RWPE2 (cell line): ENCODE data around the gene GATAD2A.
"Not testable (repeated sequence)": the region's sequence is repeated elsewhere in the genome, so short reads cannot be mapped to it uniquely, and the experiment has no call there.

Experiments used
- ATAC-seq: fragments of 200-7000 bp; cut with Tn5 transposase; 3 replicates; pipeline ENCODE4 v1.9.1; 2021; ENCODE audit warnings: low read depth
- DNase-seq: peaks from one replicate; pipeline ENCODE4 v3.0.0-alpha.2; 2020; ENCODE audit warnings: low spot score
- H3K27ac ChIP-seq: fragments of 450-650 bp; 2 replicates; pipeline ENCODE4 v1.5.1; 2017; ENCODE audit warnings: mild to moderate bottlenecking; ENCODE audit not compliant: poor library complexity, severe bottlenecking
- H3K27me3 ChIP-seq: fragments of 250-450 bp; sonication (Bioruptor Pico); 2 replicates; pipeline ENCODE4 v1.5.1; 2021; ENCODE audit warnings: mild to moderate bottlenecking, moderate library complexity; ENCODE audit not compliant: insufficient read depth, poor library complexity, severe bottlenecking
- H3K36me3 ChIP-seq: fragments of 250-450 bp; sonication (Bioruptor Pico); 2 replicates; pipeline ENCODE4 v1.5.1; 2020; ENCODE audit warnings: low read depth, mild to moderate bottlenecking, moderate library complexity
- H3K4me1 ChIP-seq: fragments of 250-450 bp; sonication (Bioruptor Pico); 2 replicates; pipeline ENCODE4 v1.5.1; 2021; ENCODE audit warnings: mild to moderate bottlenecking, moderate library complexity; ENCODE audit not compliant: insufficient read depth, poor library complexity, severe bottlenecking
- H3K4me3 ChIP-seq: fragments of 250-450 bp; sonication (Bioruptor Pico); 2 replicates; pipeline ENCODE4 v1.5.1; 2021; ENCODE audit warnings: mild to moderate bottlenecking, moderate library complexity; ENCODE audit not compliant: severe bottlenecking
- H3K9me3 ChIP-seq: fragments of 250-450 bp; sonication (Bioruptor Pico); 2 replicates; pipeline ENCODE4 v1.5.1; 2021; ENCODE audit warnings: mild to moderate bottlenecking, moderate library complexity; ENCODE audit not compliant: severe bottlenecking
- CTCF ChIP-seq: fragments of 450-650 bp; IDR thresholded peaks from one replicate; pipeline ENCODE4 v1.5.1; 2017; ENCODE audit warnings: mild to moderate bottlenecking, moderate library complexity; ENCODE audit not compliant: poor library complexity, severe bottlenecking

GATAD2A gene

DNA sequence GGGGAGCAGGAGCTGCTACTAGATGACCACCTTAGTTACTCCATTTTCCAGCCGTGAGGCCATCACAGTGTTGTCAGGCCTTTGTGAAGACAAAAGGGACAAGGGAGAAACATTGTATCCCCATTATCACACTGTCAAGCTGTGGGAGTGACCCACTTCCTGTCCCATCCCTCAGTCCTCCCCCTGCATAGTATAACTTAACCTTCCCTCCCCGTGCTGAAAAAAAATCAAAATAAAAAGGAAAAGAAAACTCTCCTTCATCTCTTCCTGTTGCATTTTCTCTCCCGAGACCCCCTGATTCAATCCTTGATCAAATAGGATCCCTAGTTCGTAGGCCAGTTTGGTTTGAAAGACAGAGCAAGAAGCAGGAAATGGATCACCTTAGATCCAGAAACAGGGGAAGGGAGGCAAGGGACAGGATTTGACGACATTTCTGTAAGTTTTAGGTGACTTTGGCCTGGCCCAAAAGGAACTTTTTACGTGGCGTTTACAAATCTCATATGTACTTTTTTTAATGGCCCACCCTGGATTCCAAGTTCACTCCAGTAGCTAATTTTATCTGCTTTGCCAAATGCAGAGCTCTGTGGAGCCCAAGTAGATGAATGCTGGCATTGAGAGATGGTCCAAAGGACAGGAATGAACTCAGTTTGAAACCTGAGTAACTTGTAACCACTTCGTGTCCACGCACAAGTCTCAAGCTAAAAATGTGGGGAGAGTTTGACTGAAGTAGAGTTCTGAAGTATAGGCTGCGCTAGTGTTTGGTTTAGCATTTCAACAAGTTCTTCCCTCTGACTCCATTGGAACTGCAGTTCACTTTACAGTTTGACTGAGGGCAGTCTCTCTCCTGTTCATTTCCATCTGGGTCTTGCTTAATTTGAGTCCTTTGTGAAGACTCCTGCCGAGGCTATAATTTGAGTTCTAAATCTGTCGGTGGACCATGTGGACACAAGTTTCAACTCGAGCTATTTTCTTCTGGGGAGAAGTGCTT is 16.6 kb upstream of the GATAD2A start:
- TF ChIP-seq CTCF, result no peak
- 0 out of 2 replicates have a peak, but pooled peaks cover 4% of the 10 kb centered on the region for H3K36me3 ChIP-seq
- H3K9me3 ChIP-seq, result no peaks in the 10 kb centered on the region
- DNase-seq (no peak), ATAC-seq (no peak)
- H3K4me1 ChIP-seq, result peaks cover 30% of the 10 kb centered on the region
- H3K27me3 ChIP-seq, result no peaks in the 10 kb centered on the region
- H3K27ac ChIP-seq, result peak overlapping the region; percentile 42
- H3K4me3 ChIP-seq, result peak overlapping the region; percentile 6

DNA sequence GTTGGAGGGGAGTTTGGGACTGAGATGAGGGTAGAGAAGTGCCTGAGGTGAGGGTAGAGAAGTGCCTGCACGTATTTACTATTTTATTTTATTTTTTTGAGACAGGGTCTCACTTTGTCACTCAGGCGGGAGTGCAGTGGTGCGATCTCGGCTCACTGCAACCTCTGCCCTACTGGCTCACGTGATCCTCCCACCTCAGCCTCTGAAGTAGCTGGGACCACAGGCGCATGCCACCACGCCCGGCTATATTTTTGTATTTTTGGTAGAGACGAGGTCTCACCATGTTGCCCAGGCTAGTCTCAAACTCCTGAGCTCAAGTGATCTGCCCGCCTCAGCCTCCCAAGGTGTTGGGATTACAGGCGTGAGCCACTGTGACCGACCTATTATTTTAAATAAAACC is 15.8 kb upstream of the GATAD2A start:
- not testable (repeated sequence) for H3K9me3 ChIP-seq, ATAC-seq, H3K27me3 ChIP-seq, DNase-seq, H3K4me3 ChIP-seq, H3K36me3 ChIP-seq
- Histone ChIP-seq H3K27ac (peak overlapping the region; percentile 42), H3K4me1 (peaks cover 27% of the 10 kb centered on the region)

DNA sequence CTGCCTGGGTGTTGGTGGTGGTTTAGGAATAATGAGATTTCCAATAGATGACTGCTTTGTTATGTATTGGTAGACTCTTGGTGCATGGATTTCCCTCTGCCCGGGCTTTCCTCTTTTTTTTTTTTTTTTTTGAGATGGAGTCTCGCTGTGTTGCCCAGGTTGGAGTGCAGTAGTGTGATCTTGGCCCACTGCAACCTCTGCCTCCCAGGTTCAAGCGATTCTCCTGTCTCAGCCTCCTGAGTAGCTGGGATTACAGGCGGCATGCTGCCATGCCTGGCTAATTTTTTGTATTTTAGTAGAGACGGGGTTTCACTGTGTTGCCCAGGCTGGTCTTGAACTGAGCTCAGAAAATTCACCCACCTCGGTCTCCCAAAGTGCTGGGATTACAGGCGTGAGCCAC is 11.1 kb upstream of the GATAD2A start:
- not testable (repeated sequence) for ATAC-seq, H3K27me3 ChIP-seq, DNase-seq, H3K9me3 ChIP-seq, H3K4me3 ChIP-seq, H3K36me3 ChIP-seq
- peak overlapping the region; percentile 30 for H3K27ac ChIP-seq
- peaks cover 16% of the 10 kb centered on the region for H3K4me1 ChIP-seq

DNA sequence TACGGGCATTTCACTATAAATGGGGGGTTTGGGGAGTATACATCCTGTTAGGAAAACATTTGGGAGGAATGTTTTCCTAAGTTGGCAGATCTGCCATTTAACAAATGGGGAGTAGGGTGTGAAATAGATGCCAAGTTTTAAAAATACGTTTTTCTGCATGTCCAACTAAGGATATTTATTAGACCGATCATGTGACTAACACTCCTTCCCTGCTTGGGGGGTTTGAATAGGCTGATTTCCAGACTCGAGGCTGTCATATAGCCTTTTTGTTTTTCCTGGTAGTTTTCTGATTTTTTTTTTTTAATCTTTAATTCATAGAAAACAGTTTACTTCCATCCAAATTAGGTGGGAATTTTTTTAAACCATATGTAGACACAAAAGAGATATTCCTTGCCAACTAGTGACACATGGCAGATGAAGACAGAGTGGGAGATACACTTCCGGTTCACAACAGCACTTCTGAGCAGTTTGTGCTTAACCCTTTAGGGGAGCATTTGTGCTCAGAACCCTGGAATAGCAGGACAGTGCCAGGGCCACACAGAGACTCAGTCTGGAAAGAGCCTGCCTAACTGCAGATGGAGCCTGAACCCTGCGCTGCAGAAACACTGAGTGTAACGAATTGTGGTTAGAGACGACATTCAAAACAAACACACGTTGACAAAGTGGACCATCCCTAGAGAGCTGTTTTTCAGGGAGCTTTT is 5.6 kb upstream of the GATAD2A start:
- Histone ChIP-seq H3K4me3 (no peak overlapping the region), H3K27ac (peak overlapping the region; percentile 26), H3K9me3 (no peaks in the 10 kb centered on the region), H3K36me3 (0 out of 2 replicates have a peak, but pooled peaks cover 4% of the 10 kb centered on the region), H3K27me3 (no peaks in the 10 kb centered on the region), H3K4me1 (peaks cover 30% of the 10 kb centered on the region)
- DNase-seq (no peak), ATAC-seq (peak; percentile 26; the same call in 1 of the 3 replicates)
- no peak for TF ChIP-seq CTCF

- Histone ChIP-seq H3K27ac (peak overlapping the region; percentile 89), H3K27me3 (no peaks in the 10 kb centered on the region), H3K36me3 (no peaks in the 10 kb centered on the region), H3K4me3 (no peak overlapping the region), H3K4me1 (peaks cover 38% of the 10 kb centered on the region), H3K9me3 (no peaks in the 10 kb centered on the region)
- ATAC-seq (peak; percentile 3; the same call in 1 of the 3 replicates), DNase-seq (no peak)
- TF ChIP-seq CTCF, result no peak
Observed at GRCh38 chr19:19402656-19403372, 2.7 kb upstream of the GATAD2A start.
